K562 (cell line): Measurements from ENCODE around the gene NRXN3. TPM values are rescaled to one million over a fixed set of nuclear protein-coding genes. Genes with fewer than 3 reads are reported as not detected.

Source experiments
- ATAC-seq: fragments of 200-7000 bp; cut with Tn5 transposase; 3 replicates; pipeline ENCODE4 v1.9.1; 2020; ENCODE audit warnings: moderate library complexity
- BruUV-seq: library from RNA; stranded (reverse); fragments of 400-500 nt; replicated peaks from 2 replicates; lab custom pipeline; 2021; lab: Mats Ljungman, UMichigan
- CTCF ChIA-PET: fragments of 300-600 bp; formaldehyde crosslinking; extraction: SDS; loops from one replicate; lab custom pipeline; 2021; ENCODE audit warnings: low intra/inter-chr PET ratio; lab: Yijun Ruan, JAX
- POLR2A ChIA-PET: fragments of 300-600, 350-650 bp; sonication (Branson Sonifier 250); formaldehyde crosslinking; extraction: SDS; loops from one replicate; lab custom pipeline; 2021; ENCODE audit warnings: antibody characterized with exemption, inconsistent platforms; lab: Yijun Ruan, JAX
- DNase-seq, 4 experiments: peaks; one replicate each; pipeline versions ENCODE4 v3.0.0 to v3.0.0-alpha.2; 2011 to 2018; ENCODE audit warnings: low spot score in 3 of 4, mixed read lengths in 3 of 4; ENCODE audit errors: extremely low read depth in 1 of 4
- FAIRE-seq: peaks from 2 replicates; lab custom pipeline; 2011; peaks lifted over from hg19 to GRCh38; lab: Jason Lieb, UNC
- H2AFZ ChIP-seq: 2 replicates; pipeline ENCODE4 v1.6.0; 2011; ENCODE audit warnings: low read depth, low read length, control low read depth, inconsistent platforms
- H3K27ac ChIP-seq: fragments of 200-600 bp; 3 replicates; pipeline ENCODE4 v1.8.0; 2011; ENCODE audit warnings: low read depth, mild to moderate bottlenecking, control low read depth, inconsistent platforms, low read length, moderate library complexity, mixed read lengths; ENCODE audit errors: extremely low read depth
- H3K27me3 ChIP-seq, 2 experiments: fragments of 300-600 bp in 1 of 2; 2 replicates in 1 of 2; 3 replicates in 1 of 2; pipeline versions ENCODE4 v1.6.0 to v1.8.0; 2011; ENCODE audit warnings: inconsistent platforms in 2 of 2, low read length in 2 of 2, mild to moderate bottlenecking in 1 of 2, mixed read lengths in 1 of 2, moderate library complexity in 1 of 2; ENCODE audit not compliant: control insufficient read depth in 2 of 2, insufficient read depth in 2 of 2
- H3K36me3 ChIP-seq: fragments of 300-600 bp; 3 replicates; pipeline ENCODE4 v1.8.0; 2011; ENCODE audit warnings: mild to moderate bottlenecking, low read length, inconsistent platforms; ENCODE audit not compliant: control insufficient read depth, insufficient read depth
- H3K4me1 ChIP-seq, 2 experiments: fragments of 200-600 bp in 1 of 2; replicated peaks in 1 of 2; 2 replicates in 1 of 2; 3 replicates in 1 of 2; pipeline versions ENCODE4 v1.5.1 to v1.8.0; 2011; ENCODE audit warnings: inconsistent platforms in 2 of 2, low read length in 2 of 2, mild to moderate bottlenecking in 1 of 2, mixed read lengths in 1 of 2, moderate library complexity in 1 of 2; ENCODE audit not compliant: control insufficient read depth in 2 of 2, insufficient read depth in 2 of 2
- H3K4me2 ChIP-seq: 2 replicates; pipeline ENCODE4 v1.6.1; 2011; ENCODE audit warnings: low read length, control low read depth, inconsistent platforms, mixed read lengths; ENCODE audit not compliant: insufficient read depth
- H3K4me3 ChIP-seq: fragments of 200-600 bp; sonication (generic), shearing (Covaris generic); 2 replicates; pipeline ENCODE4 v1.5.1; 2016; ENCODE audit warnings: control low read depth, inconsistent platforms
- H3K79me2 ChIP-seq: fragments of 200-600 bp; 3 replicates; pipeline ENCODE4 v1.8.0; 2011; ENCODE audit warnings: low read length, inconsistent platforms; ENCODE audit not compliant: control insufficient read depth, insufficient read depth
- H3K9ac ChIP-seq, 2 experiments: 2 replicates each; pipeline versions ENCODE4 v1.6.0 to v1.6.1; 2011; ENCODE audit warnings: low read depth in 2 of 2, low read length in 2 of 2, control low read depth in 1 of 2, inconsistent platforms in 1 of 2, mild to moderate bottlenecking in 1 of 2, mixed read lengths in 1 of 2; ENCODE audit not compliant: insufficient read depth in 1 of 2
- H3K9me1 ChIP-seq: one replicate; pipeline ENCODE4 v1.6.0; 2011; ENCODE audit warnings: inconsistent platforms, mild to moderate bottlenecking, low read length, moderate library complexity; ENCODE audit not compliant: control insufficient read depth, insufficient read depth
- H3K9me3 ChIP-seq: replicated peaks from 2 replicates; pipeline ENCODE4 v1.5.1; 2011; ENCODE audit warnings: low read depth, low read length, inconsistent platforms; ENCODE audit not compliant: control insufficient read depth, insufficient read depth
- H4K20me1 ChIP-seq: replicated peaks from 2 replicates; pipeline ENCODE4 v1.6.1; 2011; ENCODE audit warnings: low read length, inconsistent platforms, mixed read lengths; ENCODE audit not compliant: control insufficient read depth, insufficient read depth
- ETV6 ChIP-seq, 3 experiments: fragments of 150-350 bp in 1 of 3; sonication (generic) in 1 of 3; formaldehyde crosslinking in 1 of 3; IDR thresholded peaks; 2 replicates each; pipeline versions ENCODE4 v1.6.1 to v1.8.0; 2014 to 2022; ENCODE audit warnings: borderline replicate concordance in 2 of 3, low read depth in 2 of 3, antibody characterized with exemption in 1 of 3, low read length in 1 of 3, mild to moderate bottlenecking in 1 of 3, missing genetic modification reagents in 1 of 3
- FOXJ2 ChIP-seq: fragments of 200-800 bp; sonication (Bioruptor generic); IDR thresholded peaks from 2 replicates; pipeline ENCODE4 v1.6.1; 2016; ENCODE audit warnings: missing genetic modification characterization, missing compliant biosample characterization
- GTF2B ChIP-seq: IDR thresholded peaks from 2 replicates; pipeline ENCODE4 v1.6.1; 2011; ENCODE audit not compliant: insufficient read length; ENCODE audit errors: extremely low read depth
- GTF2F1 ChIP-seq: IDR thresholded peaks from 2 replicates; pipeline ENCODE4 v1.6.1; 2011; ENCODE audit warnings: low read depth, low read length, improper control_type of control experiment
- HINFP ChIP-seq: fragments of 450-650 bp; conservative IDR thresholded peaks from 2 replicates; pipeline ENCODE4 v1.6.1; 2016; ENCODE audit warnings: missing genetic modification characterization, low read depth, mild to moderate bottlenecking, control low read depth, missing compliant biosample characterization
- HNRNPUL1 ChIP-seq: fragments of 200-400 bp; formaldehyde crosslinking; IDR thresholded peaks from 2 replicates; pipeline ENCODE4 v1.6.1; 2017; ENCODE audit warnings: low read length
- NFIX ChIP-seq: fragments of 250-450 bp; sonication (Bioruptor Pico); IDR thresholded peaks from 2 replicates; pipeline ENCODE4 v1.4.0; 2020; ENCODE audit warnings: low read depth, mild to moderate bottlenecking, moderate library complexity
- POLR2AphosphoS2 ChIP-seq: IDR thresholded peaks from 2 replicates; pipeline ENCODE4 v1.6.1; 2012; ENCODE audit warnings: low read length, improper control_type of control experiment
- RAD21 ChIP-seq, 2 experiments: fragments of 250-450 bp in 1 of 2; fragments of 450-650 bp in 1 of 2; sonication (Bioruptor Pico) in 1 of 2; formaldehyde crosslinking in 1 of 2; IDR thresholded peaks in 1 of 2; conservative IDR thresholded peaks in 1 of 2; 2 replicates each; pipeline versions ENCODE4 v1.4.0 to v1.8.0; 2020 to 2022; ENCODE audit warnings: mild to moderate bottlenecking in 2 of 2, moderate library complexity in 1 of 2
- SMAD1 ChIP-seq: fragments of 150-350 bp; IDR thresholded peaks from 2 replicates; pipeline ENCODE4 v1.6.1; 2014; ENCODE audit warnings: low read length, low read depth; ENCODE audit not compliant: partially characterized antibody
- ZBTB43 ChIP-seq: sonication (generic); formaldehyde crosslinking; IDR thresholded peaks from 2 replicates; pipeline ENCODE4 v1.8.0; 2023; ENCODE audit warnings: mild to moderate bottlenecking, missing genetic modification reagents
- WGBS: fragments of 100-300 bp; shearing (Covaris generic); methylation state at CpG from one replicate; pipeline ENCODE4 v1.1.6; 2016; ENCODE audit warnings: low coverage, mixed read lengths; ENCODE audit not compliant: insufficient coverage; ENCODE audit errors: missing lambda C conversion rate; 5-methylcytosine and 5-hydroxymethylcytosine counted together
- in situ Hi-C: fragments of 300-500 bp; cut with MboI; formaldehyde crosslinking; loops from 4 replicates; pipeline ENCODE4 v1.15.0; 2018; ENCODE audit warnings: inconsistent platforms, mixed read lengths
- intact Hi-C: fragments of 100-400 bp; cut with micrococcal nuclease; formaldehyde crosslinking; loops from 2 replicates; pipeline ENCODE4 v1.14.2; 2022
- polyA plus RNA-seq, 8 experiments: library from polyadenylated mRNA; depleted of rRNA in 4 of 8; stranded (reverse) in 5 of 8; unstranded in 3 of 8; fragments of >200 nt; fragmentation: Nextera tagmentation in 2 of 8; fragmentation: Illumina TruSeq in 1 of 8; extraction: Ambion mirVana in 2 of 8; extraction: Trizol in 1 of 8; gene quantifications; 2 replicates each; pipeline versions ENCODE4 v1.2.1 to v1.2.3, GENCODE V29; 2011 to 2014; ENCODE audit warnings: inconsistent platforms in 1 of 8, missing spikeins in 1 of 8
- total RNA-seq, 7 experiments: library from RNA; depleted of rRNA in 6 of 7; stranded (reverse); fragments of >200 nt in 6 of 7; fragmentation: Illumina TruSeq in 2 of 7; extraction: Trizol in 2 of 7; gene quantifications; 2 replicates each; pipeline versions ENCODE4 v1.2.1 to v1.2.3, GENCODE V29; 2011 to 2021; ENCODE audit warnings: low replicate concordance in 1 of 7

The NRXN3 gene
- total and polyA plus RNA-seq, 9 of the 15 experiments (the other 6 are each of a cell fraction or from before 2014, with no cell fraction given): 0.09 TPM; not detected in 8

GRCh38 chr14:79631276-79631675 is 1461.1 kb downstream of the NRXN3 start:
- Histone ChIP-seq H3K9ac (no peak overlapping the region), H3K4me2 (no peak overlapping the region), H3K4me1 (no peaks in the 10 kb centered on the region), H3K9me3 (no peaks in the 10 kb centered on the region), H3K9me1 (no peaks in the 10 kb centered on the region), H4K20me1 (no peaks in the 10 kb centered on the region), H2AFZ (no peak overlapping the region), H3K4me3 (no peak overlapping the region), H3K27me3 (no peaks in the 10 kb centered on the region), H3K27ac (no peak overlapping the region), H3K79me2 (no peaks in the 10 kb centered on the region), H3K36me3 (no peaks in the 10 kb centered on the region)
- CTCF ChIA-PET: no interaction called here
- BruUV-seq: no TSS peak
- DNase-seq (peak in 1 of 4 experiments; percentile 0), ATAC-seq (no peak), FAIRE-seq (no peak)
- intact Hi-C loops: no loop called here
- POLR2A ChIA-PET: no interaction called here
- WGBS: 0% methylated on average over 7 of the region's 25 CpGs
- in situ Hi-C loops: no loop called here
- TF ChIP-seq RAD21 (CRISPR knock-in tag; conservative IDR thresholded peaks at IDR 0.05 in 1 of 2, IDR thresholded peaks at IDR 0.05 in 1 of 2) (0 out of 4 replicates have a peak, but pooled peaks of 1 of the 2 experiments have one; percentile 11), GTF2B (no peak)

GRCh38 chr14:79638672-79639266 is 1468.6 kb downstream of the NRXN3 start:
- Histone ChIP-seq H4K20me1 (no peaks in the 10 kb centered on the region), H3K4me2 (no peak overlapping the region), H3K4me1 (no peaks in the 10 kb centered on the region), H3K4me3 (no peak overlapping the region), H3K9me1 (no peaks in the 10 kb centered on the region), H3K27me3 (no peaks in the 10 kb centered on the region), H3K27ac (no peak overlapping the region), H2AFZ (no peak overlapping the region), H3K9me3 (no peaks in the 10 kb centered on the region), H3K36me3 (no peaks in the 10 kb centered on the region), H3K79me2 (no peaks in the 10 kb centered on the region), H3K9ac (no peak overlapping the region)
- no TSS peak for BruUV-seq
- DNase-seq (no peak), FAIRE-seq (no peak), ATAC-seq (no peak)
- CTCF ChIA-PET: no interaction called here
- 0% methylated on average over 5 of the region's 6 CpGs for WGBS
- in situ Hi-C loops: no loop called here
- POLR2A ChIA-PET: no interaction called here
- intact Hi-C loops: no loop called here
- TF ChIP-seq ZBTB43 (CRISPR knock-in tag): no peak
- TF ChIP-seq POLR2AphosphoS2: no peak
- TF ChIP-seq SMAD1: no peak
- TF ChIP-seq FOXJ2 (tag): no peak
- no peak for TF ChIP-seq HINFP
- TF ChIP-seq HNRNPUL1: no peak
- TF ChIP-seq ETV6 (IDR thresholded peaks at IDR 0.05; ENCODE audit: borderline replicate concordance in 1 of 2, low read depth in 2 of 2, low read length in 1 of 2): no peak
- no peak for TF ChIP-seq ETV6 (CRISPR knock-in tag; IDR thresholded peaks at IDR 0.05; ENCODE audit: borderline replicate concordance)
- TF ChIP-seq GTF2F1: no peak
- TF ChIP-seq NFIX (CRISPR knock-in tag): no peak
